CD1c-positive myeloid dendritic cell (primary cell): Measurements from ENCODE around the gene PPP2R2C.

Experiments
- DNase-seq: peaks from one replicate; pipeline ENCODE4 v3.0.0-alpha.2; 2016; ENCODE audit errors: extremely low spot score

The PPP2R2C gene

GRCh38 chr4:6367371-6367851 is 105.0 kb downstream of the PPP2R2C start:
- no peak for DNase-seq

DNA sequence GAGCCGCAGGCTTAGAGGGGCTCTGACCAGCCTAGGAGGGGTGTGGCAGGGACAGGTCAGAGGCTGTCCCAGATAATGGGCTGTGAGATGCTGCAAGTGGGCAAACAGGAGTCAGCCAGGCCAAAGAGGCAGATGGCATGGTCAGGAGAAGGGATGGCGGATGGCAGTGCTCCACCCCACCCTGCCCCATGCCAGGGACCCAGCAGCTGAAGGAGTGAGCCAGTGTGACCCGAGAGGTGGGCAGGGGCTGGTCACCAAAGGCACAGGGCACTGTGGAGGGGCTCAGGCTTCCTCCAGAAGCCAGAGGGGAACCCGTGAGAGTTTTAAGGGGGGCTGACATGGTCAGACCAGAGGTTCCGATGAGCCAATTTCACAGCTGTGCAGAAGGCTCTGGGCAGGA is 105.8 kb downstream of the PPP2R2C start:
- DNase-seq: no peak

- DNase-seq: no peak
Observed at GRCh38 chr4:6365545-6366086, 106.8 kb downstream of the PPP2R2C start.

DNA sequence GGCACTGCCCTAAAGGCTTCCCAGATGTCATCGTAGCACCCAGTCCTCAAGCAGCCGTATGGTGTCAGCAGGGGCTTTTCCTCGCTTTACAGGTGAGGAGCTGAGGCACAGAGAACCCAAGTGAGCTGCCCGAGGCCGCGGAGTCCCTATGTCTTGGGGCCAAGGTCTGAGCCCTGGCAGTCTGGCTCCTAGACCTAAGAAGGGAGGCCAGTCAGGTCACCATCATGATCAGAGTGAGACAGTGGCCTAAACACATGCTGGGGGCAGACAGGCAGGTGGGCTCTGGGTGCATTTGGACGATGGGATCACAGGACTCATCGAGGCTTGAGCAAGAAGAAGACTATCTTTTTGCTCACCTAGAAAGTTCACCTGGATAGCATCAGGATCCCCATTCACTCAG is 107.8 kb downstream of the PPP2R2C start:
- no peak for DNase-seq

GRCh38 chr4:6364146-6364545 is 108.3 kb downstream of the PPP2R2C start:
- no peak for DNase-seq

- peak; percentile 8 for DNase-seq
Observed at GRCh38 chr4:6362896-6363295, 109.5 kb downstream of the PPP2R2C start.

DNA sequence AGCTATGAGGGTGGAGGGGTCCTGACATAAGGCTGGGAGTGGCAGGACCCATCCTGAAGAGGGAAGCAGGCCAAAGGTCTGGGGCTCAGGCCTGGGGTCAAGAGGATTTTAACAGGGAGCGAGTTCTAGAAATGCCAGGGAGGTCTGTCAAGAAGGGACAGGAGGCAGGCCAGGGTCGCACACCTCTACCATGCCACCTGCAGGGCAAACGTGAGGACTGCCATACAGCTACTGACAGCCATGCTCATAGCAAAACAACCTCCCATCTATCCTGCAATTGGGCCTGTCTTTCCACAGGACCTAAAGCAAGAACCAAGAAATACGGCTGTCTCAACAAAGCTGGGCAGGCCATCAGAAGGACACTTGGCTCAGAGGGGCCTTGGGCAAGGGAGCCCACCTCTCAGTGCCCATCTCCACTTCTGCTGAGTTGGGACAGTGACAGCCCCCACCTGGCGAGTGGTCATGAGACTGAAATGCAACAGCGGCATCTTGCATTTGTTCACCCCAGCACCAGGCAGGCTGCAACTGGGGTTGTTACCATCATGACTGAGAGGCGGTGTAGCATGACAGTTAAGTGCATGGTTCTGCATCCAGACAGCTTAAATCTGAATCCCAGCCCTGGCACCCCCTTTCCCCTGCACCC is 110.0 kb downstream of the PPP2R2C start:
- DNase-seq: no peak

DNA sequence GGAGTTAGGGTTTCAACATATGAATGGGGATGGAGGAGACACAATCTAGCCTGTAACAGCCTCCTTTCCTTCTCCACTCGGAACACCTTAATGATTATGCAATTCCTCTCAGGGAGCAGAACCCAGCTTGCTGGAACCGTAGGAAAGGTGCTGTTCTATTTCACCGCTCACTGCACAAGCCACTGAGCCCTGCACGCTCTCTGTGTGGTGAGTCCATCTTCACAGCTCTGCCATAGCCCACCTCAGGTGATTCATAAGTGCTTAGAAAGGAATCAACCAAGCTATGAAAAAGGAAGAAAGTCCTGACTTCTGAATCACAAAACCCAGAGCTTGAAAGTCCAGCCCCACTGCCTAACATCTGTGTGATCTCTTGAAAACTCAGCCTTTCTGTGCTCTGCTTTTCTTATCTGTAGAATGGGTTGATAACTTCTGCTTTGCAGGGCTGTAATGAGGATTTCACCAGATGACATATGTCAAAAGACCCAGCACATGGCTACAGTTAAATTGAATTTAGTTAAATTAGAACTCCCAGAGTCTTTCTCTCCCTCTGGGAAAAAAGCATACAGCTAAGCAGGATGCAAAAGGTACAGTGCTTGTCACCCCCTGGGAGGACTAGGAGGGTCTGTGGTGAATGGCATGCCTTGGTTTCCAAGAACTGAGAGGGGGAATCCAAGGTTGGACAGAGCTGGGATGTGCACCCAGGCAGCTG is 111.2 kb downstream of the PPP2R2C start:
- DNase-seq: no peak

DNA sequence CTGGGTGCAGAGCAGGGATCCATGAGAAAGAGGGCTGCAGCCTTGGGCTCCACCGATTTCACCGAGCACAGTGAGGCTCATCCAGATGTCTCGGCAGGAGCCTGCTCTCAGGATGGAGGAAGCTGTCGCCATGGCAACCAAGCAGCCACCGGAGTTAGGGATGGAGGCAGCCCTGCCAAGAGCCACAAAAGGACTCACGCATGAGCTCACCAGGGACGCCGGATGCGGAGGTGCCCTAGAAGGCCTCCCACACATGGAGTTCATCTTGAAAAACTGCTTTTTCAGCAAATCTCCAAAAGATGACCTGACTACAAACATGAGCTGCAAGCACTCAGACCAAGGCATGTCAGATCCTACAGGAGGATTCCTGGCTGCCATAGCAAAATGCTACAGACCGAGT is 112.0 kb downstream of the PPP2R2C start:
- no peak for DNase-seq

GRCh38 chr4:6359536-6360308 is 112.7 kb downstream of the PPP2R2C start:
- no peak for DNase-seq

GRCh38 chr4:6357476-6357875 is 114.9 kb downstream of the PPP2R2C start:
- no peak for DNase-seq

GRCh38 chr4:6356076-6356560 is 116.3 kb downstream of the PPP2R2C start:
- no peak for DNase-seq

GRCh38 chr4:6355052-6355451 is 117.4 kb downstream of the PPP2R2C start:
- DNase-seq: no peak

DNA sequence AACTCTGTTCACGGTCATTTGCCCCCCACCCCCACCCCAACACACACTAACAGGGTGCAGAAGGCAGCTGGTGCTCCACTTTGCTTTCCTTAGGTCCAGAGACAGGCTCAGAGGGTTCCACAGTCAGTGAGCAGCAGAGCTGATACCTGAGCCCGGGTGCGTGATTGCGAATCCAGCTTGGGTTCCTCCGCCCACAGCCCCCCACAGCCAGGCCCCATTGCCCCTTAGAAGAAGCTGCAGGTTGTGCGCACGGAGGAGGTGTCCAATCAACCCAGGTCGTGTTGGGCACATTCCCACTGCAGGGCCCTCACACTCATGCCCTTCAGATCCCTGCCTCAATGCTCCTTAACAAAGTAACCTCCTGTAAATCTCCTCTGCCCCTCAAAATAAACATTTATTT is 117.8 kb downstream of the PPP2R2C start:
- DNase-seq: no peak

DNA sequence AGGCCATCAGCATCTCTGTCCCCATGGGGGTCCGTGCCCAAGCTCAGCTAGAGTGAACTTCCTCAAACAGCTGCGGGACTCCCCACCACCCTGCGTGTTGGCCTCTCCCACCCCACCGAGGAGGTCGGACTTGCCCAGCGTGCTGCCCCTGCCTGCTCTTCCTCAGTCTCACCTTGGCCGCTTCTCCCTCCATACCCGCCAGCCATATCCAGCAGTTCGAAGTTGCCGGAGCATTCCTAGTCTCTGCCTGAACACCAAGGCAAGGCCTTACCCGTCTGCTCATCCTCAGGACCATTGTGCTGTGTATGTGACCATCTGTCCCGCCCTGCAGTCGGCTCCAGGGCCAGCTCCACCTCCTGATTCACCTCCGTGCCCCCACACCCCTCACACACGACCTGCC is 118.3 kb downstream of the PPP2R2C start:
- no peak for DNase-seq

DNA sequence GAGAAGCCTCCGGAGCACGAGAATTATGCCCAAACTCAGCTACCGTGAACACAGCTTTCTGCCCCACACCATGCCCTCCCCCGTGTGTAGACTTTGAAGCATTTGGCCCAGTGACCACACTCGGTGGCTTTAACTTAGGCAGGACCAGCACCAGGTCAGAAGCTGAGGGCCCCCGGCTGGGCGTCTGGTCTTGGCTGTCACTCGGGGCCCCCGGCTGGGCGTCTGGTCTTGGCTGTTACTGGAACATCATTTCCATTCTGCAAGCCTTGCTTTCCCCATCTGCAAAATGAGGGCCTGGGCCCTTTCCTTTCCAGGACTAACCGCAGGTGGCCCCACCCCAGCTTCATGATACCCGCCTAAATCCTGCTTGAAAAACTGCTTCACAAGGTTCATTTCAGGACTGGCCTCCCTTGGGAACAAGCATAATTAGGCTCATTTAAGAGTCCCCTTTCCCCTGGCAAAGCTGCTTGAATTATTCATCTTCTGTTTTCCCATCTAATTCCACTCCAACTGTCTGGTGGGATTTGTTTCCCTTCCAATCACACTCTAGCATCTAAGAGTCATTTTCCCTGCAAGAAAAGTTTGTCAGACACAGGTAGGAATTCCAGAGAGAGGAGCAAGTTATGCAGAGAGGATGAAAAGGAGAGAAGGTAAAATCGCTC is 120.3 kb downstream of the PPP2R2C start:
- DNase-seq: no peak

- DNase-seq: no peak
Observed at GRCh38 chr4:6351246-6352000, 121.0 kb downstream of the PPP2R2C start.

- no peak for DNase-seq
Observed at GRCh38 chr4:6350646-6351045, 121.8 kb downstream of the PPP2R2C start.

- DNase-seq: no peak
Observed at GRCh38 chr4:6349896-6350603, 122.4 kb downstream of the PPP2R2C start.

GRCh38 chr4:6348408-6348807 is 124.0 kb downstream of the PPP2R2C start:
- DNase-seq: no peak
